ENCODE results near the gene FAR2. TPM values are rescaled to one million over a fixed set of nuclear protein-coding genes. Genes with fewer than 3 reads are reported as not detected.
"Not testable (repeated sequence)": the region's sequence is repeated elsewhere in the genome, so short reads cannot be mapped to it uniquely, and the experiment has no call there.

FAR2 gene
- 3.0 and 6.0 TPM in 2 replicates for total RNA-seq (2014; rRNA removed; shearing (Covaris generic))
- 3.3 and 3.6 TPM in 2 replicates for polyA plus RNA-seq (2015; cell fraction: cytosol; rRNA removed)
- 3.8 and 5.4 TPM in 2 replicates for polyA plus RNA-seq (2015; cell fraction: nucleus; rRNA removed)

GRCh38 chr12:29148911-29149690 is at the start of gene FAR2:
Gene FAR2, plus strand, starts transcription at chr12:29149278. Its CDS starts 121,172 bp downstream, at chr12:29270450.
- in situ Hi-C loops (cut with HindIII; ENCODE audit: low pct_unique_long_range_greater_than_20kb, low sequenced_read_pairs), result no loop called here
- peak; percentile 25 for DNase-seq (ENCODE audit: low read depth, low spot score)

DNA sequence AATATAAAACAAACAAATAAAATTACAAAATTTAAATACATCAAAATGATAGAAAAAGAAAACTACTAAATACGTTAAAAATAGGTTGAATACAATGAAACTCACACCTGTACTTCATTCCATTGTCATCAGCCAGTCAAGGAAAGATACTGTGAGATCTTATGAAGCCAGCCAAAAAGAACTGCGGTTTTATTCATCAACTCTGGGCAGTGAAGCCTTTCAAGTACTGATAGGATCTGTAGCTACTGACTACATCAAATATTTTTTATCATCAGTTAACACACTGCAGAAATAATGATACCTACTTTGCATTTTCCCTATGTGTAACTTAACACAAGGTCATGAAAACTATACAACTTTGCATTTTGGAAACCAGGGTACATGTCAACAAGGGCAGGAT is 46.3 kb upstream of the FAR2 start:
- in situ Hi-C loops (cut with HindIII; ENCODE audit: low pct_unique_long_range_greater_than_20kb, low sequenced_read_pairs), result no loop called here
- no peak for DNase-seq (ENCODE audit: low read depth, low spot score)

DNA sequence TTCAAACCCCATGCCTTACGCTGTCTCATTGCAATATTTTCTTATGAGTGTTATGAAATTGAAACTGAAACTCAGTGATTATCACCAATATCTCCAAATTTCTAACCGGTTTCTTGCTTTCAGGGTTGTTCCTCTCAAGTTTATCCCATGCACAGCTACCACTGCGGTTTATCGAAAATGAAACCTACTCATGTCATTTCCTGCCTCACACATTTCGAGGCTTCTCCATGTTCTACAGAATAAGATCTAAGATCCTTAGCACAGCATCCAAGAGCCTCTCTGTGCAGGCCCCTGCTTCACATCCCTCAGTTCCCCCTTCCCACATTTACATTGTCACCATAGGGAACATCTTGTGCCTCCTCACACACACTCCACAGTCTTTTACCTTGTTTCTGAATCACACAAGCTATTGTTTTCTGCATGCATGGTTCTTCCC is 45.5 kb upstream of the FAR2 start:
- in situ Hi-C loops (cut with HindIII; ENCODE audit: low pct_unique_long_range_greater_than_20kb, low sequenced_read_pairs), result no loop called here
- DNase-seq (ENCODE audit: low read depth, low spot score), result no peak

GRCh38 chr12:29104516-29104915 is 44.6 kb upstream of the FAR2 start:
- in situ Hi-C loops (cut with HindIII; ENCODE audit: low pct_unique_long_range_greater_than_20kb, low sequenced_read_pairs), result no loop called here
- DNase-seq (ENCODE audit: low read depth, low spot score), result no peak

- in situ Hi-C loops (cut with HindIII; ENCODE audit: low pct_unique_long_range_greater_than_20kb, low sequenced_read_pairs), result no loop called here
- DNase-seq (ENCODE audit: low read depth, low spot score), result no peak
These were observed 38.3 kb upstream of the FAR2 start for GRCh38 chr12:29110506-29111442.

DNA sequence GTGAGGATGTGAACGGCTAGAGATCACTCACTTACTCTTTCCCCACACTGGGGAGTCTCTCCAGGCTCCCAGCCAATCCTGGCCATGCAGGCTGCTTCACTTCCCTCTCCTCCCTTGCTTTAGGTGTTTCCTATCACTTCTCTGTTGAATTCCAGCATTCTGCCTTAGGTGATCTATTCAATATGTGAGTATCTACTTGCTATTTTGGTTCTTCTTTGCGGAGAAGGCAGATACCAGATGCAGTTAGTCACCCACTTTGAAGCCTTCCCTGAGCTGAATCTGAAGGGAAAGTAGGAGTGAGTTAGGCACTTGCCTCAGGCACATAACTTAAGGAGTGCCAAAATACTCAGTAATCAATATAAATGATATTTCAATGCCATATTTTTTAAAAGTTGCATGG is 36.0 kb upstream of the FAR2 start:
- no peak for DNase-seq (ENCODE audit: low read depth, low spot score)
- in situ Hi-C loops (cut with HindIII; ENCODE audit: low pct_unique_long_range_greater_than_20kb, low sequenced_read_pairs), result no loop called here

DNA sequence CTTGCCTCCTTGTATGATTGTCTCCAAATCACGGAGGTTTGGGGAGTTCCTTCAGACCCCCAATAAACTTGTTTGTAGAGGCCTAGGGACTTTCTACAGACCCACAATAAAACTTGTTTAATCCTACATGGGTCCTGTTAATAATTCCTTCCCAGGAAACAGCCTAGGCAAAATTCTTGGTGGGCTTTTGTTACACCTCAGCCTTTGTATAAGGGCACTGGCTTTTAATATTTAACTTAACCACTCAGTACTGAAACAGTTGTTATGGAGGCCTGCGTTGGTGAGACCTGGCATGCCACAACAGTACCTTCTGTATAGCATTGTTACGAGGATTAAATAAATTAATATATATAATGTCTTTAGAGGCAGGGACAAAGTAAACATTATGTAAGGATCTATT is 32.7 kb upstream of the FAR2 start:
- in situ Hi-C loops (cut with HindIII; ENCODE audit: low pct_unique_long_range_greater_than_20kb, low sequenced_read_pairs), result no loop called here
- no peak for DNase-seq (ENCODE audit: low read depth, low spot score)

GRCh38 chr12:29131539-29131938 is 17.5 kb upstream of the FAR2 start:
- in situ Hi-C loops (cut with HindIII; ENCODE audit: low pct_unique_long_range_greater_than_20kb, low sequenced_read_pairs), result no loop called here
- peak; percentile 53 for DNase-seq (ENCODE audit: low read depth, low spot score)

- DNase-seq (ENCODE audit: low read depth, low spot score), result no peak
These were observed 16.8 kb upstream of the FAR2 start for GRCh38 chr12:29132316-29132715.

DNA sequence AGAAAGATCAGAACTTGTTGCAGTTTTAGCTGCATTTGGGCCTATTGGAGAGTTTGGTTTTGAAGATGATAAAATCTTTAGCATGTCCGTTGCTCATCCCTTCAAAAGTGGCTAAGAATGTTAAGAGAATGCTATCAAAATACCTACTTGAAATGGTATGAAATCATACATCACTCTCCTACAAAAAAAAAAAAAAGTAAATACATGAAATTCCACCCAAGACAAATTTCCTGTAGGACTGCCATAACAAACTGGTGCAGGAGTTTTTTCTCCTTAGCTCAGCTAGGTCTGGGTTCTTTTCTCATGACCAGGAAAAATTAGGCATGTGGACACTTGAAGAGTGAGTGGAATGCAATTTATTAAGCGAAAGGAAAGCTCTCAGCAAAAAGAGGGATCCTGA is 15.9 kb upstream of the FAR2 start:
- in situ Hi-C loops (cut with HindIII; ENCODE audit: low pct_unique_long_range_greater_than_20kb, low sequenced_read_pairs), result no loop called here

More at GRCh38 chr12:29132316-29132715, 16.8 kb upstream of the FAR2 start:
- in situ Hi-C loops (cut with HindIII; ENCODE audit: low pct_unique_long_range_greater_than_20kb, low sequenced_read_pairs), result no loop called here

GRCh38 chr12:29133680-29134079 is 15.4 kb upstream of the FAR2 start:
- in situ Hi-C loops (cut with HindIII; ENCODE audit: low pct_unique_long_range_greater_than_20kb, low sequenced_read_pairs), result no loop called here
- DNase-seq (ENCODE audit: low read depth, low spot score), result no peak

More for the DNA sequence above, 15.9 kb upstream of the FAR2 start:
- no peak for DNase-seq (ENCODE audit: low read depth, low spot score)

DNA sequence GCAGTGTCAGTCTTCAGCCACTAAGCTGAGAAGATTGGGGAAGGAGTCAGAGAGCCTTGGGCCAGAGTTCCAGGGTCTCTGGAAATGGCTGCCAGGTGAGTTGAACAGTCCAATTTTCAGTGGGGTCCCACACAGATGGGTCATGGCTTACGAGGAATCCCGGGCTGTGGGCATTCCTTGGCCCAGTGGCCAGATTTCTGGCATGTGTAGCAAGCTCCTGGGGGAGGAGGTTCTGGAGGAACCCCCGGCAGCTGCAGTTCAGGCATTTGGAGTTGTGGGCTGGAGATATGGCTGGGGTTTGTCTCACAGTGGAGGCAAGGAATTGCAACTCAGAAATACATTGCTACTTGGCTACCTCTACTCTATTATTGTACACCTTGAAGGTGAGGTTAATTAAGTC is 10.8 kb upstream of the FAR2 start:
- in situ Hi-C loops (cut with HindIII; ENCODE audit: low pct_unique_long_range_greater_than_20kb, low sequenced_read_pairs); DNase-seq (ENCODE audit: low read depth, low spot score): not testable (repeated sequence)

DNA sequence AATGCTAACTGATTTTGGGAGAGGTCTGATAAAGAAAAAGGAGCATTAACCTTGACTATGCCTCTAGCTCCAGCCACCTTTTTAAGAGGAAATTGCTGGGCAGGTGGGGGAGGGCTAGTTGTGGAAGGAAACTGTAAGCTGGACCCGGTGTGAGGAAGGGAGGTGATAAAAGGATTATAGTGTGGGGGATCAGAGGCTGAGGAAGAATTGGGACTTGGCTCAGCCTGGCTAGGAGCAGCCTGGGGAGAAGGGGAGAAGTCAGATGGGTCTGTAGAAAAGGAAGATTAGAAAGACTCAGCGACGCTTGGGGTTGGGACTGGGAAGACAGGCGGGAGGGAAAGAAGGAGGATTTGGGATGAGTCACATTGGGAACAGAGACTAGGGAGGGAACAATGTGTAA is 10.2 kb upstream of the FAR2 start:
- DNase-seq (ENCODE audit: low read depth, low spot score); in situ Hi-C loops (cut with HindIII; ENCODE audit: low pct_unique_long_range_greater_than_20kb, low sequenced_read_pairs): not testable (repeated sequence)

DNA sequence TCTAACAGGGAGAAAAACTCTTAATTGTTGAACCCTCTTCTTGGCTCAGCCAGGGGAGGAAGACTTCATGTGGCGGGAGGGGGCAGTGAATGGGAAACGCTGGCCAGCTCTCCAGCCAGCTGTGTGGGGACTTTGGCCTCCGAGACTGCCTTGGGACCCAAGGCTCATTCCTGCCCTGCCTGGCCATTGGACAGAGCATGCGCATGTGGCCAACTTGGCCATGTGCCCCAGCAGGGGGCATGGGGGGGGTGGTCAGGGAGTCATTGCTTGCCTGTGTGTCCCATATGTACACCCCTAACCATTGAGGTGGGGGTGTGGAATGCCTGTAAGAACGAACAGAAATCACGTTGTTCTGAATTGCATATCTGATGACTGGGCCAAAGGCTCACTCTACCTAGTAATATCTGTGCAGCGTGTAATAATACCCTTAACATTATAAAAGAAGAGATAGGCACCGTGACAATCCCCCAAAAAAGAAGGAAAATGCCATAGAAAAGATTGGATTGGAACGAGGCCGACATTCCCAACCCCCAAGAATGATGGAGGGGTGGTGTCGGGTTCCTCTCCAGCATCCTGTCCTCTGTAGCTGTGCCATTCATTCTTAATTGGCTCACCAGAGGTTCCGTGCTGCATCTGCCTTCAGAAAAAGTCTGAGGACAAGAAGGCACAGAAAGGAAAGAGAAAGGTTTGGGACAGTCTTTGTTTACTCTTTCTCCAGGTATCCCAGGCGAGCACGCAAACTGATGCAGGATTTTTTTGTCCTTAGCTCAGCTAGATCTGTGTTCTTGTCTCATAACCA is 3.5 kb upstream of the FAR2 start:
- DNase-seq (ENCODE audit: low read depth, low spot score), result no peak
- in situ Hi-C loops (cut with HindIII; ENCODE audit: low pct_unique_long_range_greater_than_20kb, low sequenced_read_pairs), result no loop called here

DNA sequence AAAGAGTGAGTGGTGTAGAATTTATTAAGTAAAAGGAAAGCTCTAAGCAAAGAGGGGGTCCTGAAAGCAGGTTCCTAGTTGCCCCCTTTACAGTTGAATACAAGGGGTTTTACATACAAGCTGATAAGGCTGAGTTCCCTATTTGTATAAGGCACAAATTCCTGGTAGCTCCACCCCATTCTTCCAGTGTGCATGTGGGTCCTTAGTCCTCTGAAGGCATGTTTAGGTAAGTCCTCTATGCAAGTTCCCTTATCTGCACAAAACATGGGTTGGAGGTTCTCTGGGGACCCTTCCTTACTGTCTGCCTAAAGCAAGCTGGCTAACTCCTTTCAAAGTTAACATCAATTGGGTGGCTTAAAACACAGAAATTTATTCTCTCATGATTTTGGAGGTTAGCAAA is 2.9 kb upstream of the FAR2 start:
- in situ Hi-C loops (cut with HindIII; ENCODE audit: low pct_unique_long_range_greater_than_20kb, low sequenced_read_pairs), result no loop called here
- no peak for DNase-seq (ENCODE audit: low read depth, low spot score)

- no peak for DNase-seq (ENCODE audit: low read depth, low spot score)
- in situ Hi-C loops (cut with HindIII; ENCODE audit: low pct_unique_long_range_greater_than_20kb, low sequenced_read_pairs), result no loop called here
These were observed 1.1 kb upstream of the FAR2 start for GRCh38 chr12:29147731-29148595.

- DNase-seq (ENCODE audit: low read depth, low spot score), result no peak
- in situ Hi-C loops (cut with HindIII; ENCODE audit: low pct_unique_long_range_greater_than_20kb, low sequenced_read_pairs), result no loop called here
These were observed 525 bp upstream of the FAR2 start for GRCh38 chr12:29148596-29148910.

All from SK-MEL-5 (cell line).